GM19463 (cell line): ENCODE measurements around the gene PODNL1.
"Not testable (repeated sequence)": the region's sequence is repeated elsewhere in the genome, so short reads cannot be mapped to it uniquely, and the experiment has no call there.

ENCODE experiments used
- ATAC-seq: cut with Tn5 transposase; IDR thresholded peaks from one replicate; pipeline ENCODE4 v1.9.1; 2021; ENCODE audit warnings: mild to moderate bottlenecking, moderate library complexity; ENCODE audit not compliant: unreplicated experiment

PODNL1 gene

GRCh38 chr19:13930402-13930801, 7.8 kb downstream of the PODNL1 start:
- no peak for ATAC-seq

DNA sequence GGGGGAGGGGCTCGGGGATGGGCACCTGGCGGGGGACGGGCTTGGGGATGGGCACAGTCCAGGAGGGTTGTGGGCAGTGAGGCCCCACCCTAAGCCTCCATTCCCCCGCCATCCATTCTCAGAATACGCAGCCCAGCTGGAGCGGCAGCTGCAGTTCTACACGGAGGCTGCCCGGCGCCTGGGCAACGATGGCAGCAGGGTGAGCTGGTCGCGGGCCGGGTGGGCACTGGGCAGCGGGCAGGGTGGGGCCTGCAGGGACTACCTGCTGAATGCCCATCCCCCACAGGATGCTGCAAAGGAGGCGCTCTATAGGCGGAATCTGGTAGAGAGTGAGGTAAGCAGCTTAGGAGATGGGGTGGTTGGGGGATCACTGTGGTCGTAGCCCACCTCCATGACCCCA, 8.3 kb downstream of the PODNL1 start:
- ATAC-seq, result no peak

DNA sequence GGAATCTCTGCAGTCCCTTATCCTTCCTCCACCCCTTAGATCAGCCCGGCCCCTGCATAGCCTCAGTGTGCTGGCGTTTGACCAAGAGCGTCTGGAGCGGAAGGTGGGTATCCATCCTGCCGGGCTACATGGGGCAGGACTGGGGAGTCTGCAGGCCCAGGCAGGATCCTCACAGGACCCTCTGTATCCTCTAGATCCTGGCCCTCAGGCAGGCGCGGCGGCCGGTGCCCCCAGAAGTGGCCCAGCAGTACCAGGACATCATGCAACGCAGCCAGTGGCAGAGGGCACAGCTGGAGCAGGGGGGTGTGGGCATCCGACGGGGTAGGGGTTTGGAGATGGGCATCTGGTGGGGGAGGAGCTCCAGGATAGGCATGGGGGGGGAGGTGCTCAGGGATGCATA, 8.9 kb downstream of the PODNL1 start:
- no peak for ATAC-seq

- no peak for ATAC-seq
Measured at GRCh38 chr19:13926715-13927114, 11.5 kb downstream of the PODNL1 start.

DNA sequence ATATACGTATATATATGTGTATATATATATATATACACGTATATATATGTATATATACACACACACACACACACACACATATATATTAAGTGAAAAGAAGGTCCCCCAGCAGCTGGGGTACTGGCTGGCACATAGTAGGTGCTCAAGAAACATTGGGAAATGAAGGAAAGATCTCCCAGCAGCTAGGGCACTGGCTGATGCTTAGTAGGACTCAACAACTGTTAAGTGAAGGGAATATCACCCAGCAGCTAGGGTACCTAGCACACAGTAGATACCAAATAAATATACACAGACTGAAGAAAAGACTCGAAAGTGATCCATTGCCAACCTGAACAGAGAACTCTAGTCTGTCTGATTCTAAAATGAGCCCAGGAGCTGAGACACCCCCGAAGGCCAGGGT, 12.2 kb downstream of the PODNL1 start:
- ATAC-seq, result no peak

DNA sequence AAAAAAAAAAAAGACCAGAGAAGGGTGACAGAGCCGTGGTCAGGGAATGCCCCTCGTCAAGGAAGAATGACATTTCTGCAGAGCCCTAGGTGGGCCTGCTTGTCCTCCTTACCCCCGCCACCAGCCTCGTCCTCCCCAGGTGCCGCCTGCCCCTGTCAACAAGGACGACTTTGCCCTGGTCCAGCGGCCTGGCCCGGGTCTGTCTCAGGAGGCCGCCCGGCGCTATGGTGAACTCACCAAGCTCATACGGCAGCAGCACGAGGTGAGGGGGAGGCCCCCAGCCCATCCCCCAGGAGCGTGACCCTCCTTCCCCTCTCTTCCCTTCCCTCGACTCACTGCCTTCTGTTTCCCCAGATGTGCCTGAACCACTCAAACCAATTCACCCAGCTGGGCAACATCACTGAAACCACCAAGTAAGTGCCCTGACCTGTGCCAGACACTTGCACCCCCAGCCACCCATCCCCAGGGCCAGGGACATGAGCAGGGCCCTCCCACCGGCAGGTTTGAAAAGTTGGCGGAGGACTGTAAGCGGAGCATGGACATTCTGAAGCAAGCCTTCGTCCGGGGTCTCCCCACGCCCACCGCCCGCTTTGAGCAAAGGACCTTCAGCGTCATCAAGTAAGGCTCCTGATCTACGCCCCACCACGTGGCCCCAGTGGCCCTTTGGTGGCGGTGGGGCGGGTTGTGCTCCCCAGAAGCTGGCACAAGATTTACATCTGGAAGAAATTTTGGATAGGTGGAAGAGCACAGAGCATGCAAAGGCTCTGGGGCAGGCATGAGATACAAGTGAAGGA, 14.8 kb downstream of the PODNL1 start:
- ATAC-seq, result no peak

- not testable (repeated sequence) for ATAC-seq
Measured at GRCh38 chr19:13922118-13922517, 16.1 kb downstream of the PODNL1 start.

DNA sequence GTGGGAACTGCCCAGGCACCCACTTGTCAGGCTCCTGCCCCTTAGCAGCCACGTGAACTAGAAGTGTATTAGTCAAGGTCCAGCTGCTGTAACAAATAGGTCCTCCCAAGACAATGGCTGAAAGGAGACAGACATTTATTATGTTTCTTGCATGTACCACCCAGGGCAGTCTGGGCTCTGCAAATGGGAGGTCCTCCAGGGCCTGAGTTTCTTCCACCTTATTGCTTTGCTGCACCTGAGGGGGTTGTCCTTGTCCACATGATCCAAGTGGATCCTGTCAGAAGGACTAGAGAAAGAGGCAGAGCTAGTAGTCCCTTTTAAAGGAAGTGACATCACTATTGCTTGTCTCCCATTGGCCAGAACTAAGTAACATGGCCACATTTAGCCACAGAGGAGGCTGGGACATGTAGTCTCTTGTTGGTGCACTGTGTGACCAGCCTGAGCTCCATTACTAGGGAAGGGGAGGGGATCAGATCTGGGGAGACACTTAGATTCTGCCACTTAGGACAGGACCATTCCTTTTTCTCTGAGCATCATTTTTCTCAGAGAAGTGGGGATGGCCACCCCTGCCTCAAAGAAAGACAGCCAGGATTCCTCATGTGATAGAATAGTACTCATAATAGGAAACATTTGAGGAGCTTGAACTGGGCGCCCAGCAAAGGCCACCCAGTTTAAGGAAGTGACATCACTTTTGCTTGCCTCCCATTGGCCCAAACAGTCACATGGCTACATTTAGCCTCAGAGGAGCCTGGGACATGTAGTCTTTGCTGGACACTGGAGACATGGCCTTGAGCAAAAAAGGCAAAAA, 17.1 kb downstream of the PODNL1 start:
- ATAC-seq, result no peak

DNA sequence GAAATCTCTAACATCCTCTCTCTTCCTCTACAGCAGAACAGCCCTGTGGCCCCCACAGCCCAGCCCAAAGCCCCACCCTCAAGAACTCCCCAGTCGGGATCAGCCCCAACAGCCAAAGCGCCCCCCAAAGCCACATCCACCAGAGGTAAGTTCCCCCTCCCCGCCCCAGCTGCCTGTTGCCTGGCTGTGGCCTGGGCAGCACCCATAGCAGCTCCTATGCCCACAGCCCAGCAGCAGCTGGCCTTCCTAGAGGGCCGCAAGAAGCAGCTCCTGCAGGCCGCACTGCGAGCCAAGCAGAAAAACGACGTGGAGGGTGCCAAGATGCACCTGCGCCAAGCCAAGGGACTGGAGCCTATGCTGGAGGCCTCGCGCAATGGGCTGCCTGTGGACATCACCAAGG, 17.7 kb downstream of the PODNL1 start:
- ATAC-seq, result no peak

- ATAC-seq, result no peak
Measured at GRCh38 chr19:13918726-13919411, 19.3 kb downstream of the PODNL1 start.

GRCh38 chr19:13917888-13918406, 20.3 kb downstream of the PODNL1 start:
- no peak for ATAC-seq

GRCh38 chr19:13914777-13915176, 23.4 kb downstream of the PODNL1 start:
- ATAC-seq, result no peak

GRCh38 chr19:13913352-13913751, 24.9 kb downstream of the PODNL1 start:
- ATAC-seq, result no peak

DNA sequence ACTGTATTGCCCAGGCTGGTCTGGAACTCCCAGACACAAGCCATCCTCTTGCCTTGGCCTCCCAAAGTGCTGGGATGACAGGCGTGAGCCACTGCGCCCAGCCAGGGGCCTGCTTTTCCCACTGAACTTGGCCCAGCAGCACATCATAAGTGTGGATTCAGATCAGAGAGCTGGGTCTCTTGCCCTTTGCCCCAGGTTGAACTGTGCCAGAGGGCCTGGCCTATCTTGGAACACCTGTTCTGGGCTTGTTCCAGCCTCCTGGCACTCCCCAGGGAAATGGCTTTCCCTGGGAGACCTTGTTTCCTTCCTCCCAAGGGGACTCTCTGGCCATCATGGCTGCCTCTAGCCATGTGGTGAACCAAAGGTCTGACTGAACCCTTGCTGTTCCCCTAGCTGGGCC, 28.8 kb downstream of the PODNL1 start:
- ATAC-seq, result no peak

DNA sequence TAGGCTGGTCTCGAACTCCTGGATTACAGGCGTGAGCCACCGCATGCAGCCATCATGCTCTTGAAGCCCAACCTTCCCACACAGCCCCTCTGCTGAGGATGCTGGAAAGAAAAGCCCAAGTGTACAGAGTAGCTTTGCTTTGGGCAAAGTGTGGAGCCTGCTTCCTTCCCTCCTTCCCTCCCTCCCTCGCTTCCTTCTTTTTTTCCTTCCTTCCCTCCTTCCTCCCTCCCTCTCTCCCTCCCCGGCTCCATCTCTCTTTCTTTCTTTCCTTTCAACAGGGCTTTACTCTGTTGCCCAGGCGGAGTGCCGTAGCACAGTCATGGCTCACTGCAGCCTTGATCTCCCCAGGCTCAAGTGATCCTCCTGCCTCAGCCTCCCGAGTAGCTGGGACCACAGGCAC, 29.5 kb downstream of the PODNL1 start:
- ATAC-seq, result no peak

DNA sequence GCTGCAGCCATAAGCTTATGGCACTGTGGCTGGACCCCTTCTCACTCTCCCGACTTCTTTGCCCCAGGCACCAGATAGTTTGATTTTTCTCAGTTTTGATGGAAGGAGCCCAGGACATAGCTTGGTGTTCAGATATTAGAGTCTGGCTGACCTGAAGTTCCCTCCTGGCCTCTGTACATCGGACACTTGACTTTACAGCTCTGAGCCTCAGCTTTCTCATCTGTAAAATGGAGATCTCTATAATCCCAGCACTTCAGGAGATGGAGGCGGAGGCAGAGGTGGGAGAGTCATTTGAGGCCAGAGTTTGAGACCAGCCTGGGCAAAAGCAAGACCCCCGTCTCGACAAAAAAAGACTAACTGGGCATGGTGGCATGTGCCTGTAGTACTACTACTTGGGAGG, 31.3 kb downstream of the PODNL1 start:
- no peak for ATAC-seq

GRCh38 chr19:13906521-13906904, 31.7 kb downstream of the PODNL1 start:
- no peak for ATAC-seq

- peak; percentile 96 for ATAC-seq
Measured at GRCh38 chr19:13905634-13906520, 32.3 kb downstream of the PODNL1 start, which contains the start of the genes BRME1 and CC2D1A. Gene BRME1 (minus strand): TSS chr19:13906117. CDS start chr19:13904892, 1,225 bp downstream. Gene CC2D1A (plus strand): TSS chr19:13906201. CDS start chr19:13906442, 241 bp downstream.

- no peak for ATAC-seq
Measured at GRCh38 chr19:13902993-13903555, 35.1 kb downstream of the PODNL1 start.
